Hematopoietic multipotent progenitor cell (in vitro differentiated cells): ENCODE data around the gene BAHCC1. TPM values are rescaled to one million over a fixed set of nuclear protein-coding genes. Genes with fewer than 3 reads are reported as not detected.
"Not testable (repeated sequence)": the region's sequence is repeated elsewhere in the genome, so short reads cannot be mapped to it uniquely, and the experiment has no call there.

Experiments used
- DNase-seq, 3 donors: peaks; one replicate each; pipeline ENCODE4 v3.0.0-alpha.2; 2011 to 2015; ENCODE audit warnings: low read depth in 2 of 3, low spot score in 2 of 3
- total RNA-seq: library from RNA; depleted of rRNA; stranded (reverse); fragments of >200 nt; gene quantifications from one replicate; pipeline ENCODE4 v1.2.3, GENCODE V29; 2012

BAHCC1 gene
- total RNA-seq, result 21.3 TPM

GRCh38 chr17:81394921-81395599 is at the start of gene BAHCC1:
Gene BAHCC1, plus strand, starts transcription at chr17:81395457. Its CDS starts 4,283 bp downstream, at chr17:81399740.
- DNase-seq, result peak; percentile 47 to 100 (median 99)

- DNase-seq, result peak; percentile 76 to 96 (median 94)
These were observed 49.0 kb upstream of the BAHCC1 start for GRCh38 chr17:81346090-81346907.

GRCh38 chr17:81346908-81347349 is 48.3 kb upstream of the BAHCC1 start:
- no peak for DNase-seq

GRCh38 chr17:81347437-81347836 is 47.8 kb upstream of the BAHCC1 start:
- no peak for DNase-seq

GRCh38 chr17:81348097-81349055 is 46.9 kb upstream of the BAHCC1 start:
- no peak for DNase-seq

GRCh38 chr17:81349397-81350319 is 45.6 kb upstream of the BAHCC1 start:
- DNase-seq, result no peak

- DNase-seq, result no peak
These were observed 44.9 kb upstream of the BAHCC1 start for GRCh38 chr17:81350320-81350890.

GRCh38 chr17:81351329-81352052 is 43.8 kb upstream of the BAHCC1 start:
- DNase-seq, result not testable (repeated sequence)

GRCh38 chr17:81352056-81352455 is 43.2 kb upstream of the BAHCC1 start:
- not testable (repeated sequence) for DNase-seq

- DNase-seq, result no peak
These were observed 40.9 kb upstream of the BAHCC1 start for GRCh38 chr17:81354252-81354953.

GRCh38 chr17:81354954-81355347 is 40.3 kb upstream of the BAHCC1 start:
- DNase-seq, result no peak

GRCh38 chr17:81359218-81359617 is 36.0 kb upstream of the BAHCC1 start:
- no peak for DNase-seq

GRCh38 chr17:81362001-81362400 is 33.3 kb upstream of the BAHCC1 start:
- DNase-seq, result not testable (repeated sequence)

GRCh38 chr17:81364278-81365147 is 30.7 kb upstream of the BAHCC1 start:
- DNase-seq, result no peak

- DNase-seq, result peak in 1 of 3 donors; percentile 48
These were observed 30.1 kb upstream of the BAHCC1 start for GRCh38 chr17:81365148-81365600.

- DNase-seq, result peak in 2 of 3 donors; percentile 87 to 95
These were observed 29.4 kb upstream of the BAHCC1 start for GRCh38 chr17:81365601-81366585.
